Measurements from ENCODE around the gene XYLT1.
"Not testable (repeated sequence)": the region's sequence is repeated elsewhere in the genome, so short reads cannot be mapped to it uniquely, and the experiment has no call there.

The XYLT1 gene, protein sequence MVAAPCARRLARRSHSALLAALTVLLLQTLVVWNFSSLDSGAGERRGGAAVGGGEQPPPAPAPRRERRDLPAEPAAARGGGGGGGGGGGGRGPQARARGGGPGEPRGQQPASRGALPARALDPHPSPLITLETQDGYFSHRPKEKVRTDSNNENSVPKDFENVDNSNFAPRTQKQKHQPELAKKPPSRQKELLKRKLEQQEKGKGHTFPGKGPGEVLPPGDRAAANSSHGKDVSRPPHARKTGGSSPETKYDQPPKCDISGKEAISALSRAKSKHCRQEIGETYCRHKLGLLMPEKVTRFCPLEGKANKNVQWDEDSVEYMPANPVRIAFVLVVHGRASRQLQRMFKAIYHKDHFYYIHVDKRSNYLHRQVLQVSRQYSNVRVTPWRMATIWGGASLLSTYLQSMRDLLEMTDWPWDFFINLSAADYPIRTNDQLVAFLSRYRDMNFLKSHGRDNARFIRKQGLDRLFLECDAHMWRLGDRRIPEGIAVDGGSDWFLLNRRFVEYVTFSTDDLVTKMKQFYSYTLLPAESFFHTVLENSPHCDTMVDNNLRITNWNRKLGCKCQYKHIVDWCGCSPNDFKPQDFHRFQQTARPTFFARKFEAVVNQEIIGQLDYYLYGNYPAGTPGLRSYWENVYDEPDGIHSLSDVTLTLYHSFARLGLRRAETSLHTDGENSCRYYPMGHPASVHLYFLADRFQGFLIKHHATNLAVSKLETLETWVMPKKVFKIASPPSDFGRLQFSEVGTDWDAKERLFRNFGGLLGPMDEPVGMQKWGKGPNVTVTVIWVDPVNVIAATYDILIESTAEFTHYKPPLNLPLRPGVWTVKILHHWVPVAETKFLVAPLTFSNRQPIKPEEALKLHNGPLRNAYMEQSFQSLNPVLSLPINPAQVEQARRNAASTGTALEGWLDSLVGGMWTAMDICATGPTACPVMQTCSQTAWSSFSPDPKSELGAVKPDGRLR

DNA sequence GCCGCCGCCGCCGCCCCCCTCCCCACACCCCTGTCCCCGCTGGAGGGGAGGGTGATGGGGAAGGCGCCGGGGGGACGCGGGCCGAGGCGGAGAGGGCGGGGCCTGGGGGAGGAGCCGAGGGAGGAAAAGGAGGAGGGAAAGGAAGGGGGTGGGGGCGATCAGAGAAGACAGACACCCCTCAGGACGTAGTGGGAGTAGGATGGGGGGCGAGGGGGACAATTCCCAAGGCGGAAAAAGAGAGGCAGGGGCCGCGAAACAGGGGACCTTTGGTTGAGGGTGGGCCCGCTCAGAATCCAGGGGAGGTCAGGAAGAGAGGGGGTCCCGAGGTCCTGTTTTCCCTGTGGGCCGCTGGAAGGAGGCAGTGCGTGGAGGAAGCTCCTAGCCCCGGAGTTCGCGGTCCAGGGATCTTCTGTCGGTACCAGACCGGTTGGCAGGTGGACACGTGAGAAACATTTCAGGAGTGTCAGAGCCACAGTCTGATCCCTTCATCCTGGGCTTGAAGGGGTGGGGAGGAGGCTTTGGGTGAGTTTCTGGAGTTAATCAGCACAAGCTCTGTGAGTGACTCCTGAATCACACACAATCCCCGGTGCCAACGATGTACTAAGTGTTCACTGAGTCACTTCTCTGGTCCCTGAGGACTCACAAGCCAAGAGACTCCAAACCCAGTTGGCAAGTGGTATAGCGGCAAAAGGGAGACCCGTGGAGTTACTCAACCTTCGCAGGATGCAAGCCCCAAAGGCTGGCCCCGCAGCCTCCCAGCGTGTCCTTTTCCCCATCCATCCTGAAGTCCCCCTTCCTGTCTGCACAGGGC lies at the start of gene XYLT1:
XYLT1 (minus strand) TSS at position 53 of the 811 bp plus-strand sequence. CDS start 164 bp downstream, outside the sequence.
- peak; percentile 40 for DNase-seq (ENCODE audit: low spot score)

DNA sequence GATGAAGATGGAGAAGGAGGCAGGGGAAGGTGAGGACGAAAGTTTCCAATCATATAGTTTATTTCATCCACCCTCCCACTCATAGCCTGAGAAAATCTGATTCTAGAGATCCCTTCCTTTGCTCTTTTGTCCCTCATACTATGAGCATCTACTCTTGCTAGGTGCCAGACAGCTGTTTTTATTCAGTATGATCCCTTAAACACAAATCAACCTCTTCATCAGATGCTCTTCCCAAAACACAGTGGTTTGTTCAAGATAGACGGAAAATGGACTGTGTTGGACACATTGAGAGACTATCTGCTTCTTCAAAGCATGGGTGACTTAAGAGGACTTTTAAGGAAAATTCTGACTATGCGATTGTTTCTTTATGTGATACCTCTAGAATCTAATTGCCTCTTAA lies 49.4 kb upstream of the XYLT1 start:
- DNase-seq (ENCODE audit: low spot score): no peak

DNA sequence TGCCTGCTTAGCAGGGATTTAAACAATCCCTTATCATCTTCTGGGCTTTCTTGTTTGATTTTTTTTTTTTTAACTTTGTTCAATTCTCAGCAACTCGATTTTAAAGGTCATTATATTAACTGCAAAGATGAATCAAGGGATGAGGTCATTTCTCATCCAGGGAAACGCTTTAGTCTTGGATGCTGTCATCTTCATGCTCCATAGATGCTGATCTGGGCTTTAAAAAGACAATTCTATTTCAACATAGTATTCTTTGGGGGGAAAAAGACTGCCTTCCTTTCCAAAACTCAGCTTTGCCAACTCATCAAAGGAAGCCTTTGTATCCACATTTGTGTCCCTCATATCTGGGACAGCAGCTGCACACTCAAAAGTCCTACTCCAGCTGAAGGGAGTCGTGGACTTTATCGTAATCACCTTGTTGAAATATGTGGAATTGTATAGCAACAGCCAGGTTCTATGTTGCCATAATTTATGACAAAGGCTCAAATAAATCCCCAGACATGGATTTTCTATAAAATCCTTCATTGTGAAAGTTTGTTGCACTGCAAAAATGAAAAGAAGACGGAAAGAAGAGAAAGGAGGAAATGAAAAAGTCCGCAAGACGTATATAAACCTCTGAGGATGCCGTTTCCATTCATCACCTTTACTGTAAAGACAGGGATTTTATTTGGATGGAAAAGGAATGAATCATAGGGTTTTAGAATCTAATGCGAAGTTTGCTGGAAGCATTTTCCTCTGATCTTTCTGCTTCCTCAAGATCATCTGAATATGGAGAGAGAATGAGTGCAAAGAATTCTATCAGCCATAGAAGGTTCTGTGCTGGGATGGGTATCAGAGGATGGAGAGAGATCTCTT lies 48.6 kb upstream of the XYLT1 start:
- no peak for DNase-seq (ENCODE audit: low spot score)

DNA sequence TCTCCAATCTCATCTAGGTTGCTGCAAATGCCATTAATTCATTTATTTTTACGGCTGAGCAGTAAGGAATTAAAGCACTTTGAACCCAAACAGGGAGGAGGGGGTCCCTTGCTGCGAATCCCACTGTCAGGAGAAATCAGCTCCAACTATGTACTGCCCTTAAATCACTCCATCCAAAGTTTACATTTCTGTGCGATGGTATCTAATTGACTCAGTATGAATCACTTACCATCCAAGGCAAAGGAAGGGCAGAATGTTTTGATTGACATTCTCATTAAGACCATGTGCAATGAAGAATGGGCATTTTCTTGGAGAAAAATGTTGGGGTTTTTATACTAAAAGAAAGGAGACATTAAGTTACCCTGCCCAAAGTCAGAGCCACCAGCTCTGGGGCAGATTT lies 47.7 kb upstream of the XYLT1 start:
- no peak for DNase-seq (ENCODE audit: low spot score)

DNA sequence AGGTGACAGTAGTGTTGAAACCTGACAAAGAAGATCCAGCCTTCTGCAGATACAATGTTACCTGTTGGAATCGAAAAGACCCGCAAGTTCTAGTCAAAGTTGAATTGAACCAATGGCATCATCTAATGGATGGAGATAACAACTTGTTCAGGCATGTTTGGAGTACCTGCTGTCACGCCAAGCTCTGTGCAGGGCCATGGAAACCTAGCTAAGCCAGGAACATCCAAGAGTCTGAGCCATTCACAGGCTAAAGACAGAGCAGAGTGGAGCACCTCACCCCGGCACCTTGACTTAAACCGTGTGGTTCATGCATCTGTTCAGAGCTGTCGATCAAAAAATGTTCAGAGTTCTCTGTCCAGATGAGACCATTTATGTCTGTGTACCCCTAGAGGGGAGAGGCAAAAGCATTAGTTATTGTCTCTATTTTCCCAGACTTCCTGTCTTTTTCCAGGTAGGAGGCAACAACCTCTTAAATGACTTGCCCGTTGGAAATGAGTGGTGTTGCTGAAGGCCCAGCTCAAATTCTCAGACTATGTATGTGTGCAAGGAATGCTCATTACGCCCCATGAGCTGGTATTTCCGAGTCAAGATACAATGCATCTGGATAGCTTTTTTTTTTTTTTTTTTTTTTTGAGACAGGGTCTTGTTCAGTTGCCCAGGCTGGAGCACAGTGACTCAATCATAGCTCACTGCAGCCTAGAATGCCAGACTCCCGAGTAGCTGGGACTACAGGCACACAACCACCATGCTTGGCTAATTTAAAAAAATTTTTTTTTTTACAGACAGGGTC lies 44.9 kb upstream of the XYLT1 start:
- DNase-seq (ENCODE audit: low spot score): no peak

DNA sequence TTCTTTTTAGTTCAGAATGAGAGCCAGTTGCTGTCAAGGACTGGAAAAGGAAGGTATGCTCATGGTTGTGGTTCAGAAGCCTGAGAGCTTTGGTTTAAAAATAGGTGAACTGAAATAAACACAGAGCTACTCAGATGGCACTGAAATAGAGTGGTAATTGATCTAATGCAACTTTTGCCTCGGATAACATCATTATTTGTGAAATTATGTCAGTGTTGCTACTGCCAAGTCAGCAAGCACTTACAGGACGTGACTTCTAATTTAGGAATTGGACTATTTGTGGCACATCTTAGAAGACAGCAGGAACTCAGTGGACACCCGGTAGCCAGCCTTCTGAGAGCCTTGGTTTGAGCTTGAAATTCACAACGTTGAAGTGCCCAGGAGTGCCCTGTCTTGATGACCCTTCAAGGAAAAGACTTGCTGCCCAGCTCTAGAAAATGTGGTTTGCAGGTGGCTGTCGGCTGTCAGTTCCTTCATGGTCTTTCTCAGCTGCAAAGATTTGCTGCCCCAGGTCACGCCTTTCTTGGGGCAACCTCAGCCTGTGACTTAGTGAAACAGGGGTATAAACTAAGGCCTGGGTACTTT lies 42.0 kb upstream of the XYLT1 start:
- no peak for DNase-seq (ENCODE audit: low spot score)

DNA sequence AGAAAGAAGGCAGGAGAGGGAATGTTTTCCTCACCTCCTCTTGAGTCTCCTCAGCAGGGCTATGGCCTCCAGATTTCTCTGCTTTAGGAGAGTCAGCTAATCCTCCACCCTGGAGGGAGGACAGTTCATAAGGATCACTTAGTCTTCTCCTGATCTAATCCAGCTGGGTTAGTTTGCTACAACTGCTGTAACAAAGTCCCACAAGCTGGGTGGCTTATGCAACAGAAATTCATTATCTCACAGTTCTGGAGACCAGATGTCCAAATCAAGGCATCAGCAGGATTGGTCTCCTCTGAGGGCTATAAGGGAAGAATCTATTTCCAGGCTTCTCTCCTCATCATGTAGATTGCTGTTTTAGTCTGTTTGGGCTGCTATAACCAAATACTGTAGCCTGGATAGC lies 40.6 kb upstream of the XYLT1 start:
- DNase-seq (ENCODE audit: low spot score): no peak

DNA sequence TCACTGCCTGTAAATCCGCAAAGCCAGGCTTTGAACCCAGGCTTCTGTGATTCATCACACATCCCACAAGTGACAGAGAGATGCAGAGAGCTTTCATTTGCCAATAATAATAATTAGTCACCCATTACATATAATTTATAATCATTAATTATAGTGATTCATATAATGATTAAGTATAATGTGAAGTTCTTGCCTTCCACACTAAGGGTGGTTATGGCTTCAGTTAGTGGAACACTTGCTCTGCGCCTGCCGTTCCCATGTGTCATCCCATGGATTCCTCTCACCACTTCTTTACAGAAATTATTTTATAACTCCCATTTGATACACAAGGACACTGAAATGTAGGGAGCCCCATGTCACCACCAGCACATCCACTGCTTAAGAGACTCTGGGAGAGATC lies 39.8 kb upstream of the XYLT1 start:
- DNase-seq (ENCODE audit: low spot score): no peak

DNA sequence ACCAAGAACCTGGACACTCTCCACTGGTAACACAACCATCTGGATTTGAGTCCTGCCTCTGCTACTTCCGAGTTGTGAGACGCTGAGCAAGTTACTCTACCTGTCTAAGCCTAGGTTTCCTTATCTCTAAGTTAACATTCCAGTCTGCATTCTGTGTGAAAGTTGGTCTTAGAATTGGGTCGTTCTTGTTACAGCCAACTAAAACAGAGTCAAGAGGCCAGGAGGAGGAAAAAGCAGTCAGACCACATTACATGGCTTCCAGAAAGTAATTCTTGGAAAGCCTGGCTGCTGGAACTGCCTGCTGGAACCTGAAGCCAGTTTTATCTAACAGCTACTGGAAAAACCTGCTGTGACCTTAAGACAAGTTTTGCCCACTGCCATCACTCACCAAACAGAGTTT lies 38.4 kb upstream of the XYLT1 start:
- no peak for DNase-seq (ENCODE audit: low spot score)

DNA sequence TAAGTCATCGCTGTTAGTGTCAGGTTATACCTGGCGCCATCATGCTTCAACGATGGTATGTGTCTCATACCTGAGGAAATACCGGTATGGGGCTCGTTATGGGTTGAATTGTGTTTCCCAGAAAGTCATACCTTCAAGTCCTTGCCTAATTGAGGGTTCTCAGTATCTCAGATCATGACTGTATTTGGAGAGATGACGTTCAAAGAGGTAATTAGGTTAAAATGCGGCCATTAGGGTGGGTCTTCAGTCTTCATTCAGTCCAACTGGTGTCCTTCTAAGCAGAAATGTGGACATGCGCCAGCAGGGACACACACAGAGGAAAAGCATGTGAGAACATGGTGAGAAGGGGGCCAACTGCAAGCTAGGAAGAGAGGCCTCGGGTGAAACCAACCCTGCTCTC lies 37.5 kb upstream of the XYLT1 start:
- DNase-seq (ENCODE audit: low spot score): no peak

DNA sequence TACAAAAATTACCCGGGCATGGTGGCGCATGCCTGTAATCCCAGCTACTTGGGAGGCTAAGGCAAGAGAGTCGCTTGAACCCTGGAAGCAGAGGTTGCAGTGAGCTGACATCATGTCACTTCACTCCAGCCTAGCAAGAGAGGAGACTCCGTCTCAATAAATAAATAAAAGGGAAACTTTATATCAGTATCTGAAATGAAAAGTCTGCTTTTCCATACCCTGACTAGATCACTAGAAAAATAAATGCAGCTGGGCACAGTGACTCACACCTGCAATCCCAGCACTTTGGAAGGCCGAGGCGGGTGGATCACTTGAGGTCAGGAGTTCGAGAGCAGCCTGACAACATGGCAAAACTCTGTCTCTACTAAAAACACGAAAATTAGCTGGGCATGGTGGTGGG lies 36.8 kb upstream of the XYLT1 start:
- DNase-seq (ENCODE audit: low spot score): not testable (repeated sequence)

DNA sequence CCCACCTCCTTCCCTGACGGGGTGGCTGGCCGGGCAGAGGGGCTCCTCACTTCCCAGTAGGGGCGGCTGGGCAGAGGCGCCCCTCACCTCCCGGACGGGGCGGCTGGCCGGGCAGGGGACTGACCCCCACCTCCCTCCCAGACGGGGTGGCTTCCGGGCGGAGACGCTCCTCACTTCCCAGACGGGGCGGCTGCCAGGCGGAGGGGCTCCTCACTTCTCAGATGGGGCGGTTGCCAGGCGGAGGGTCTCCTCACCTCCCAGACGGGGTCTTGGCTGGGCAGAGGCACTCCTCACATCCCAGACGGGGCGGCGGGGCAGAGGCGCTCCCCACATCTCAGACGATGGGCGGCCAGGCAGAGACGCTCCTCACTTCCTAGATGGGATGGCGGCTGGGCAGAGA lies 35.1 kb upstream of the XYLT1 start:
- DNase-seq (ENCODE audit: low spot score): not testable (repeated sequence)

DNA sequence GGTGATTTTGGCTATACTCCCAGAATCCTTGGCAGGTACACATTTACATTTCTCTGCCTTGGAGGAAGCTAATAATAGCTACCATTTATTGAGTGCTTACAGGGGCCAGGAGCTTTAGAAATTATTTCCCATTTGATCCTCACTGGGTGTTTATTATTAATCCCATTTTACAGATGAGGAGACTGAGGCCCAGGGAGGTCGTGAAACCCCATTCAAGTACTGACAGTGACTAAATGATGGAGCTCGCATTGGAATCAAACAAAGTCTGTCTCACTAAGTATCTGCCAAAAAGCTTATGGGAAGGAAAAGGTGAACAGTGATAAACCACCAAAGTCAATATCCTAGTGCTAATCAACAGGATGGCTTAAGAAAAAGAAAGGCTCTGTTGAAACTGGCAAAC lies 33.3 kb upstream of the XYLT1 start:
- DNase-seq (ENCODE audit: low spot score): no peak

DNA sequence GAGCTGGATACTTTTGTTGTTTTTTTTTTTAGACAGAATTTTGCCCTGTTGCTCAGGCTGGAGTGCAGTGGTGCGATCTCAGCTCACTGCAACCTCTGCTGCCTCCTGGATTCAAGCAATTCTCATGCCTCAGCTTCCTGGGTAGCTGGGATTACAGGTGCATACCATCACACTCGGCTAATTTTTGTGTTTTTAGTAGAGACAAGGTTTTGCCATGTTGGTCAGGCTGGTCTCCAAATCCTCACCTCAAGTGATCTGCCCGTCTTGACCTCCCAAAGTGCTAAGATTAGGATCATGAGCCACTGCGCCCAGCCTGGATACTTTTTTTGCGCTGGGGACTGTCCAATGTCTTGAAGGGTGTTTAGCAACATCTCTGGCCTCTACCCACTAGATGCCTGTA lies 32.6 kb upstream of the XYLT1 start:
- DNase-seq (ENCODE audit: low spot score): no peak

DNA sequence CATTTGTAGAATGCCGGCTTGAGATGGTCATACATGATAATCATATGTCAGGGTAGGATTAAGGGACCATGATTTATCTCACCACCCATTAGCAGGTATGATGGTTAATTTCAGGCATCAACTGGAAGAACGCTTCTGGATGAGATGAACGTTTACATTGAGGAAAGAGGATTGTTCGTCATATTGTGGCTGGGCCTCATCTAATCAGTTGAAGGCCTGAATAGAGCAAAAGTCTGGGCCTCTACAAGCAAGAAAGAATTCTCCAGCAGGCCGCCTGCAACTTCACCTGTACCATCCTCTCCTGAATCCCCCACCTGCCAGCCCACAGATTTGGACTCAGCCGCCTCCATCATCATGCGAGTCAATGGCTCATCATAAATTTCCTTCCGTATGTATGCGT lies 30.6 kb upstream of the XYLT1 start:
- DNase-seq (ENCODE audit: low spot score): no peak

DNA sequence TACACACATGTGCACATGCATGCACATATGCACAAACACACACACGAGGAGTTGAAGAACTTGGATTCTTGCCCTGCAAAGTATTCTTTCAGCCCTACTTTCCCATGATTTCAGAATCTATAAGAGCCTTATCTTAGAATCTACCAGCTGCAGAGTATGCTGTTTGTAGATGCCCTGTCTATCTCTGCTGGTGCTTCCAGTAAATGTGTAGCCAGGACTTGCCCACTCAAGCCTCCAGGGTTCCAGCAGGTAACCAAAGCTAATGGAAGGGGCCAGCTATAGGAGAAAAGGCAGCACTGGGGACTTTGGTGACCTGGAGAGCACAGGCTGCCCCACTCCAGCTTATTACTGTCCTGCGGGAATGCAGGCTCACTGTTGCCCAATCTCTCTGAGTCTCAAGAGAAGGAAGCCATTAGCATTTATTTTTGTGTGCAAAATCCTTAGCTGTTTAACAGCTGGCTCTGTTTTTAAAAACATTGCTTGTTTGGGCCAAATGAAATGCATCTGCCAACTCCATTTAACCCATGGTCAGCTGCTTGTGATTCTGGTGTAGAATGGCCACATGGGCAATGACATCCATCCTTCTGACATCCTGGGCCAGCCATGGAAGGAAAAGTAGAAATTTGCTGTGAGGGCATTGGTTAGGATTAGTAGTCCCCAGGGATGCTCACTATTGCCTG lies 28.6 kb upstream of the XYLT1 start:
- DNase-seq (ENCODE audit: low spot score): no peak

DNA sequence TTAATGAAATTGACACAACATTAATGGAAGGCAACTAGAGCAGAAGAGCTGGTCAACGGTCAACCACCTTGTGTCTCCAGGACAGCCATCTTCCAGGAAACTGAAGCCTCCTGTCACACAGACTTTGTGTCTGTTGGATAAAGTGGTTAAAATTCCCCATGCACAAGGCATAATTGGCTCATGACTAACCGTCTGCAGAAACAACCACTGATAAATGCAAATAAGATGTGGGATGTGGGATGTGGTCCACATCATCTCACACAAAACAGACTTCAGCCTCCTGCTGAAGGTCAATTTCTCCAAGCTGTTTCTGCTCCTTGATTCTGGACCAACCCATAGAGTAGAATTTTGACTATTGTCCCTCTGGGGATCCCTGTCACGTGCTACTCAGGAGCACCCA lies 26.9 kb upstream of the XYLT1 start:
- no peak for DNase-seq (ENCODE audit: low spot score)

DNA sequence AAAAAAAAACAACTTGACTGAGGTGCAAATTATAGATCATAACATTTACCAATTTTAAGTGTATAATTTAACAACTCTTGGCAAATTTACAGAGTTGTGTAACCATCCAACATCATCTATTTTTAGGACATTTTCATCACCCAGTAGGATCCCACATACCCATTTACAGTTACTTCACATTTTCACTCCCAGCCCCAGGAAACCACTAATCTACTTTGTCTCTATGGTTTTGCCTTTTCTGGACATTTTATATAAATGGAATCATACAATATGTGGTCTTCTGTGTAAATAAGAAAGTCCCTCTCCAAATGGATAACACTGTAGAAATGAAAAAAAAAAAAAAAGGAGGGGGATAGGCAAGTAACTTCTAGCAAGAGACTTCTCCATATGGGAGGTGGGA lies 26.1 kb upstream of the XYLT1 start:
- no peak for DNase-seq (ENCODE audit: low spot score)

DNA sequence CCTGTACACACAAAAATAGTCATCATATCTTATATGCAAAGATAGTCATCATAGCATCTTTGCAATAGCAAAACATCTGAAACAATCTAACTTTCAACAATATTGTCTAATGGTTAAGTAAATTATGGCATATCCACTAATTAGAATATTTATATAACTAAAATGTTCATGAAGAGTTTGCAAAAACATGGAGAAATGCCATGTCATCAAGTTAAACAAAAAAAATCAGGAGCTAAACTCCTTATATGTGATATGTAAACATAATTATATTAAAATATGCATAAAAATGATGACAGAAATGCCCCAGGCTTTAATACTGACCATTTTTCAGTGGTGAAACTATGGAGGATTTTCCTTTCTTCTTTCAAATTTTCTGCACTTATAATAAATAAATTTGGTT lies 22.3 kb upstream of the XYLT1 start:
- no peak for DNase-seq (ENCODE audit: low spot score)
